GM19193 (cell line): ENCODE results near the gene DYNC1H1.

Experiments used
- POLR2A ChIP-seq: IDR thresholded peaks from 4 replicates; pipeline ENCODE4 v1.6.1; 2011; ENCODE audit not compliant: insufficient read depth, insufficient read length; ENCODE audit errors: extremely low read depth

DYNC1H1 gene

GRCh38 chr14:102020058-102020971 is 55.9 kb downstream of the DYNC1H1 start:
- no peak for TF ChIP-seq POLR2A

GRCh38 chr14:102026934-102027333 is 62.6 kb downstream of the DYNC1H1 start:
- no peak for TF ChIP-seq POLR2A

GRCh38 chr14:102027951-102028350 is 63.6 kb downstream of the DYNC1H1 start:
- no peak for TF ChIP-seq POLR2A

GRCh38 chr14:102028733-102029132 is 64.4 kb downstream of the DYNC1H1 start:
- TF ChIP-seq POLR2A, result no peak

GRCh38 chr14:102029956-102030355 is 65.6 kb downstream of the DYNC1H1 start:
- no peak for TF ChIP-seq POLR2A

- TF ChIP-seq POLR2A, result no peak
Measured at GRCh38 chr14:102033241-102033640, 68.9 kb downstream of the DYNC1H1 start.

GRCh38 chr14:102034301-102034700 is 69.9 kb downstream of the DYNC1H1 start:
- no peak for TF ChIP-seq POLR2A

- TF ChIP-seq POLR2A, result no peak
Measured at GRCh38 chr14:102035914-102036313, 71.5 kb downstream of the DYNC1H1 start.

GRCh38 chr14:102037686-102038085 is 73.3 kb downstream of the DYNC1H1 start:
- TF ChIP-seq POLR2A, result no peak

GRCh38 chr14:102039157-102039556 is 74.8 kb downstream of the DYNC1H1 start:
- TF ChIP-seq POLR2A, result no peak

GRCh38 chr14:102040153-102040552 is 75.8 kb downstream of the DYNC1H1 start:
- no peak for TF ChIP-seq POLR2A

- TF ChIP-seq POLR2A, result no peak
Measured at GRCh38 chr14:102042699-102043098, 78.3 kb downstream of the DYNC1H1 start.

GRCh38 chr14:102043251-102044025 is 79.1 kb downstream of the DYNC1H1 start:
- TF ChIP-seq POLR2A, result no peak

- TF ChIP-seq POLR2A, result no peak
Measured at GRCh38 chr14:102044566-102044965, 80.2 kb downstream of the DYNC1H1 start.
